H9 (cell line): ENCODE results near the gene THEM4. TPM values are rescaled to one million over a fixed set of nuclear protein-coding genes. Genes with fewer than 3 reads are reported as not detected.

Experiments used
- DNase-seq: peaks from one replicate; pipeline ENCODE4 v3.0.0-alpha.2; 2017
- H2AFZ ChIP-seq: one replicate; pipeline ENCODE4 v1.6.1; 2013; ENCODE audit warnings: mild to moderate bottlenecking, low read length, control low read depth, moderate library complexity
- H2AK5ac ChIP-seq: 2 replicates; pipeline ENCODE4 v1.6.1; 2013; ENCODE audit warnings: low read length, control low read depth, mixed read lengths; ENCODE audit not compliant: insufficient read length
- H2BK120ac ChIP-seq: one replicate; pipeline ENCODE4 v1.6.1; 2013; ENCODE audit warnings: low read depth, mild to moderate bottlenecking, low read length, control low read depth, inconsistent platforms; ENCODE audit not compliant: poor library complexity, severe bottlenecking
- H2BK12ac ChIP-seq: 2 replicates; pipeline ENCODE4 v1.6.1; 2013; ENCODE audit warnings: low read length, control low read depth, mixed read lengths, low read depth; ENCODE audit not compliant: insufficient read length
- H2BK15ac ChIP-seq: 2 replicates; pipeline ENCODE4 v1.6.1; 2013; ENCODE audit warnings: low read depth, low read length, control low read depth
- H2BK20ac ChIP-seq: one replicate; pipeline ENCODE4 v1.6.1; 2013; ENCODE audit warnings: low read depth, mild to moderate bottlenecking, low read length, control low read depth, inconsistent platforms; ENCODE audit not compliant: poor library complexity, severe bottlenecking
- H2BK5ac ChIP-seq: 2 replicates; pipeline ENCODE4 v1.6.1; 2013; ENCODE audit warnings: low read length, control low read depth, mixed read lengths; ENCODE audit not compliant: insufficient read length
- H3K14ac ChIP-seq: 2 replicates; pipeline ENCODE4 v1.6.1; 2013; ENCODE audit warnings: low read length, control low read depth; ENCODE audit not compliant: insufficient read depth
- H3K18ac ChIP-seq: 2 replicates; pipeline ENCODE4 v1.6.1; 2013; ENCODE audit warnings: low read depth, mild to moderate bottlenecking, mixed read lengths, low read length, control low read depth; ENCODE audit not compliant: insufficient read length
- H3K23ac ChIP-seq: 2 replicates; pipeline ENCODE4 v1.6.1; 2013; ENCODE audit warnings: low read length, control low read depth, mixed read lengths, low read depth; ENCODE audit not compliant: insufficient read length
- H3K23me2 ChIP-seq: 2 replicates; pipeline ENCODE4 v1.6.1; 2013; ENCODE audit warnings: low read depth, mild to moderate bottlenecking, mixed read lengths, low read length, control low read depth; ENCODE audit not compliant: insufficient read length, poor library complexity, severe bottlenecking
- H3K27ac ChIP-seq: 2 replicates; pipeline ENCODE4 v1.5.1; 2013; ENCODE audit warnings: low read length, control low read depth, mixed read lengths, low read depth; ENCODE audit not compliant: insufficient read length
- H3K27me3 ChIP-seq: 2 replicates; pipeline ENCODE4 v1.6.1; 2013; ENCODE audit warnings: low read length, control low read depth, inconsistent platforms; ENCODE audit not compliant: insufficient read depth
- H3K4ac ChIP-seq: 2 replicates; pipeline ENCODE4 v1.6.1; 2013; ENCODE audit warnings: low read depth, mild to moderate bottlenecking, control low read depth, inconsistent platforms, low read length, moderate library complexity
- H3K4me1 ChIP-seq: 2 replicates; pipeline ENCODE4 v1.6.1; 2013; ENCODE audit warnings: low read length, control low read depth, inconsistent platforms; ENCODE audit not compliant: insufficient read depth
- H3K4me2 ChIP-seq: 2 replicates; pipeline ENCODE4 v1.6.1; 2013; ENCODE audit warnings: low read length, control low read depth, mixed read lengths; ENCODE audit not compliant: insufficient read length, insufficient read depth
- H3K56ac ChIP-seq: 2 replicates; pipeline ENCODE4 v1.6.1; 2013; ENCODE audit warnings: low read depth, mild to moderate bottlenecking, mixed read lengths, low read length, control low read depth; ENCODE audit not compliant: insufficient read length
- H3K79me1 ChIP-seq: 2 replicates; pipeline ENCODE4 v1.6.1; 2013; ENCODE audit warnings: low read depth, mild to moderate bottlenecking, moderate library complexity, low read length, control low read depth, inconsistent platforms; ENCODE audit not compliant: insufficient read depth, poor library complexity, severe bottlenecking
- H3K79me2 ChIP-seq: 2 replicates; pipeline ENCODE4 v1.6.1; 2013; ENCODE audit warnings: low read length, control low read depth, inconsistent platforms; ENCODE audit not compliant: insufficient read depth
- H3K9ac ChIP-seq: 2 replicates; pipeline ENCODE4 v1.6.1; 2013; ENCODE audit warnings: low read length, control low read depth, mixed read lengths; ENCODE audit not compliant: insufficient read length; ENCODE audit errors: extremely low read depth
- H3K9me3 ChIP-seq: one replicate; pipeline ENCODE4 v1.6.1; 2013; ENCODE audit warnings: low read depth, low read length, inconsistent platforms; ENCODE audit not compliant: control insufficient read depth
- H3T11ph ChIP-seq: one replicate; pipeline ENCODE4 v1.6.1; 2013; ENCODE audit warnings: mild to moderate bottlenecking, low read length, control low read depth, inconsistent platforms
- H4K20me1 ChIP-seq: one replicate; pipeline ENCODE4 v1.6.1; 2013; ENCODE audit not compliant: control insufficient read depth, insufficient read length, insufficient read depth
- H4K5ac ChIP-seq: 2 replicates; pipeline ENCODE4 v1.6.1; 2013; ENCODE audit warnings: low read depth, mild to moderate bottlenecking, mixed read lengths, low read length, control low read depth; ENCODE audit not compliant: insufficient read length
- H4K8ac ChIP-seq: replicated peaks from 2 replicates; pipeline ENCODE4 v1.6.1; 2013; ENCODE audit warnings: low read length, control low read depth, mixed read lengths, low read depth; ENCODE audit not compliant: insufficient read length
- H4K91ac ChIP-seq: 2 replicates; pipeline ENCODE4 v1.6.1; 2013; ENCODE audit warnings: low read depth, mild to moderate bottlenecking, moderate library complexity, mixed read lengths, low read length, control low read depth; ENCODE audit not compliant: insufficient read length
- H3K27ac Mint-ChIP-seq, 3 experiments: 2 replicates in 2 of 3; 3 replicates in 1 of 3; pipeline ENCODE4 v1.8.0; 2020 to 2021; ENCODE audit warnings: mixed read lengths in 3 of 3, mild to moderate bottlenecking in 1 of 3, moderate library complexity in 1 of 3
- H3K27me3 Mint-ChIP-seq: 2 replicates; pipeline ENCODE4 v1.8.0; 2021; ENCODE audit warnings: low read depth, mild to moderate bottlenecking, moderate library complexity, mixed read lengths
- H3K36me3 Mint-ChIP-seq, 3 experiments: 2 replicates in 2 of 3; 3 replicates in 1 of 3; pipeline ENCODE4 v1.8.0; 2020 to 2021; ENCODE audit warnings: low read depth in 3 of 3, mixed read lengths in 3 of 3; ENCODE audit not compliant: insufficient read depth in 1 of 3
- H3K4me1 Mint-ChIP-seq, 2 experiments: 2 replicates each; pipeline ENCODE4 v1.8.0; 2020; ENCODE audit warnings: mixed read lengths in 2 of 2
- H3K4me3 Mint-ChIP-seq, 2 experiments: 2 replicates in 1 of 2; 3 replicates in 1 of 2; pipeline ENCODE4 v1.8.0; 2020 to 2021; ENCODE audit warnings: mild to moderate bottlenecking in 2 of 2, mixed read lengths in 2 of 2, moderate library complexity in 1 of 2
- H3K9me3 Mint-ChIP-seq, 2 experiments: 2 replicates in 1 of 2; 3 replicates in 1 of 2; pipeline ENCODE4 v1.8.0; 2020; ENCODE audit warnings: mild to moderate bottlenecking in 2 of 2, mixed read lengths in 2 of 2, moderate library complexity in 1 of 2
- WGBS: extraction: QIAGEN DNeasy Blood & Tissue Kit; methylation state at CpG from one replicate; pipeline ENCODE4 v1.1.7; 2013; ENCODE audit warnings: missing lambda C conversion rate, low lambda C conversion rate, mixed read lengths; ENCODE audit not compliant: insufficient read length; ENCODE audit errors: extremely low coverage; 5-methylcytosine and 5-hydroxymethylcytosine counted together
- total RNA-seq: library from RNA; stranded (reverse); gene quantifications from 2 replicates; pipeline ENCODE4 v1.2.1, GENCODE V29; 2021
- TF ChIP-seq, protein P1 (sequence below): fragments of 200-600 bp; sonication (generic); conservative IDR thresholded peaks from 3 replicates; pipeline ENCODE4 v1.8.0; 2021; ENCODE audit warnings: antibody characterized with exemption, mild to moderate bottlenecking

THEM4 gene
- total RNA-seq, 1 experiment from 2014 or later, result 10.5 TPM

DNA sequence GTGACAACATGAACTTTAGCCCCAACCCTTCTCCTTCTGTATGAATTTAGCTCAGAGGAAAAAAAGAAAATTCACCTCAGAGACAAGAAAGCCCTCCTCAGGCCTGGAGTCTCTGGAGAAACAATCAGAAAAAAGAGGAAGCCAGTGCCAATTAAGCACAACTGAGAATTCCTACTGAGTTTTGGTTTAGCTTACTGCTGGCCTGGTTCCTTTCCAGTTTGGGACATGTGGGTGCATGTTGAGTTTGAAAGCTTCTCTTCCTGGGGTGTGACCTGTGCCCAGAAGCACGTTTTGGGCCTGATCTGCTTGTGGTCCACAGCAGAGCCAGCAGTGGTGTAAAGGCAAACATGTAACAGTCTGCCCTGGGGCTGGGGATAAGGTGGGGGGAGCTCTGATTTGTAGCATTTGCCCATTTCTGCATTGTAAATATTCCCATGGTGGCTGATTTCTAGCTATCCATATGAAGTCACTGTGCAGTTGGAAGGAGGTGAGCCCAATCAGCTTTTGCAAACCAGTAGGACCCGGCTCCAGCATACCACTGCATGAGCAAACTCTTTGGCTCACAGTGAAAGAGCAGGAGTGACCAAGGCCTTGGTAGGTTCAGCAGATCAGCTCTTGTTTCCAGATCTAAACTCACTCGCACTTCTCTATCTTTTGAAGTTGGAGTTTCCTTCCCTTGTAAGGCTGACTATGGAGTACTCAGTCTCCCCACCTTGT is 51.1 kb downstream of the THEM4 start:
- no peaks in the 10 kb centered on the region for H3K9me3 ChIP-seq
- H2BK15ac ChIP-seq, result no peak overlapping the region
- no peak overlapping the region for H4K5ac ChIP-seq
- no peak overlapping the region for H3K23ac ChIP-seq
- H3K4me1 ChIP-seq, result no peaks in the 10 kb centered on the region; the same call in 1 of the 2 replicates
- Mint-ChIP-seq H3K27ac (no peak overlapping the region), H3K36me3 (no peaks in the 10 kb centered on the region), H3K4me1 (peaks cover 19 to 25% of the 10 kb centered on the region in 2 experiments), H3K27me3 (peaks cover 93% of the 10 kb centered on the region), H3K9me3 (no peaks in the 10 kb centered on the region; a peak in 1 of 5 replicates), H3K4me3 (no peak overlapping the region)
- TF ChIP-seq, protein P1, sequence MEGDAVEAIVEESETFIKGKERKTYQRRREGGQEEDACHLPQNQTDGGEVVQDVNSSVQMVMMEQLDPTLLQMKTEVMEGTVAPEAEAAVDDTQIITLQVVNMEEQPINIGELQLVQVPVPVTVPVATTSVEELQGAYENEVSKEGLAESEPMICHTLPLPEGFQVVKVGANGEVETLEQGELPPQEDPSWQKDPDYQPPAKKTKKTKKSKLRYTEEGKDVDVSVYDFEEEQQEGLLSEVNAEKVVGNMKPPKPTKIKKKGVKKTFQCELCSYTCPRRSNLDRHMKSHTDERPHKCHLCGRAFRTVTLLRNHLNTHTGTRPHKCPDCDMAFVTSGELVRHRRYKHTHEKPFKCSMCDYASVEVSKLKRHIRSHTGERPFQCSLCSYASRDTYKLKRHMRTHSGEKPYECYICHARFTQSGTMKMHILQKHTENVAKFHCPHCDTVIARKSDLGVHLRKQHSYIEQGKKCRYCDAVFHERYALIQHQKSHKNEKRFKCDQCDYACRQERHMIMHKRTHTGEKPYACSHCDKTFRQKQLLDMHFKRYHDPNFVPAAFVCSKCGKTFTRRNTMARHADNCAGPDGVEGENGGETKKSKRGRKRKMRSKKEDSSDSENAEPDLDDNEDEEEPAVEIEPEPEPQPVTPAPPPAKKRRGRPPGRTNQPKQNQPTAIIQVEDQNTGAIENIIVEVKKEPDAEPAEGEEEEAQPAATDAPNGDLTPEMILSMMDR, result no peak
- H3K79me2 ChIP-seq, result no peaks in the 10 kb centered on the region
- H3K56ac ChIP-seq, result no peak overlapping the region
- H3K4me2 ChIP-seq, result no peak overlapping the region
- H3K4ac ChIP-seq, result no peak overlapping the region
- H3K27me3 ChIP-seq, result peaks cover 37% of the 10 kb centered on the region
- H2AFZ ChIP-seq, result no peak overlapping the region
- no peak overlapping the region for H4K91ac ChIP-seq
- no peaks in the 10 kb centered on the region for H3K23me2 ChIP-seq
- no CpG with 5 or more reads among the region's 3 CpGs for WGBS
- H4K20me1 ChIP-seq, result no peaks in the 10 kb centered on the region
- no peak overlapping the region for H3T11ph ChIP-seq
- H2BK12ac ChIP-seq, result no peak overlapping the region
- H3K9ac ChIP-seq, result no peak overlapping the region
- no peaks in the 10 kb centered on the region for H3K79me1 ChIP-seq
- no peak overlapping the region for H2BK120ac ChIP-seq
- no peak overlapping the region for H3K14ac ChIP-seq
- H3K18ac ChIP-seq, result no peak overlapping the region
- no peak for DNase-seq
- H2AK5ac ChIP-seq, result no peak overlapping the region
- H2BK20ac ChIP-seq, result no peak overlapping the region
- H2BK5ac ChIP-seq, result no peak overlapping the region
- no peak overlapping the region for H4K8ac ChIP-seq
- H3K27ac ChIP-seq, result no peak overlapping the region
